GM18519 (cell line): ENCODE measurements around the gene ZNF530.
A peak's percentile ranks its signal among the peaks of the same experiment; 100 is the strongest.

Source experiments
- ATAC-seq: cut with Tn5 transposase; IDR thresholded peaks from one replicate; pipeline ENCODE4 v1.9.1; 2021; ENCODE audit warnings: mild to moderate bottlenecking, moderate library complexity; ENCODE audit not compliant: unreplicated experiment, low FRiP score

The ZNF530 gene

DNA sequence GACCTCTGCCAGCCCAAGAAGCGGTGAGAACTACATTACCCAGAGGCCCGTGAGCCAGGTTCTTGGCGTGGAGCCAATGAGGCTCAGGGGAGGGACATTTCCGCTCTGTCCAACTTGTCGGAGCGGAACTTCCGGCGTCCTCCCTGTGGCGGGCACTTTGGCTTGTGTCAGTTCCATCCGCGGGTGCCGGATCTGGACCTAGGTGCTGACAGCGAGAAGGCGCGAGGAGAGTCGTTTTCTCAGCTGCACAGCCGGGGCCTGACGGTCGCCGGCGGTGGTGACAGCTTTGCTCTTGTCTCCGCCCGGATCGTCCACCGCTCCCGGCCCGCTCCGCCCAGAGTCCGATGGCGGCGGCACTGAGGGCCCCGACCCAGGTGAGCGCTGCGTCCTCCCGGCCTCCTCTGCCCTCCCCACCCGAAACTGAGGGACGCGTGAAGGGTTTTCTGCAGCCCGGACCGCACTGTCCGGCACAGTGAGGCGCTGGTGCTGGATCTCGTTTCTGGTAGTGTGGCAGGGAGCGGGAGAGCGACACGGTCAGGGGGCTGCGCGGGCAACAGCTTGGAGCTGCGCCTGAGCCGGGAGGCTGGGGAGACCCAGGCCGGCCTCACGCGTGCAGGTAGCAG is at the start of gene ZNF530:
Gene ZNF530, plus strand, starts transcription at position 125 of the 623 bp plus-strand sequence. CDS start 4,461 bp downstream, outside the sequence.
- peak; percentile 63 for ATAC-seq

- no peak for ATAC-seq
Measured at GRCh38 chr19:57552432-57552831, 47.3 kb upstream of the ZNF530 start.

GRCh38 chr19:57557659-57558058 is 42.0 kb upstream of the ZNF530 start:
- ATAC-seq = no peak

DNA sequence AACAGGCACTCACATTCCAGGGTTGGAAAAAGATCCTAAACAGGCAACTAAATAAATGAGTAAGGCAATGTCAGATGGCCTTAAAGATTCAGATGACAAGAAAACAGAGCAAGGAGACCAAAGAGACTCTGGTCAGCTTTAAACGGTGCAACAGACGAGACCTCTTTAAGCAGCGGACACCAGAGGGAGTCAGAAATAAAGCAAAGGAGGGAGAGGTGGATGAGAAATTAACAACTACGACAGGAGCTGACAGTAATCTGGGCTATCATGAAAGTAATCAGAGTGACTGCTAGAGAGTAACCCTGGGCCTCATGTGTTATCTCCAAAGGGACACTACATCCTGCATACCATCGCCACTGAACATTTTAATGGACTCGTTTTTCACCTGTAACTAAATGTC is 41.2 kb upstream of the ZNF530 start:
- no peak for ATAC-seq

DNA sequence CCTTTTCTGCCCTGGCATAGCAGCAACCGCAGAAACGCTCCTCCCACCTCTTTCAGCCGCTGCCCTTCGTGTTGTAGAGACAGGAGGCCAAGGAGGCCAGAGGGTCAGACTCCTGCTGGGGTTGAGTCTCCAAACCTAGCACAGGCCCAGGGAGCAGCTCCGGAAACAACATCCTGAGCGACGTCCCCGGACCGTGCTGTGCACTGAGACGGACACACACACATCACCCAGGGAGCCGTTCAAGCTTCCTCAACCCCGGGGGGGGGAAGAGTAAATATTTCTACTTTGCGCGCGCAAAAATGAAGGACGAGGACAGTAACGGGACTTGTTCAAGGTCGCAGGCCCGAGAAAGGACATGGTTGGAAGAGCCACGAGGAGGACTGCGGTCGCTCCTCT is 40.7 kb upstream of the ZNF530 start:
- ATAC-seq = peak; percentile 18

- ATAC-seq = peak; percentile 74
Measured at GRCh38 chr19:57559404-57560025, 40.2 kb upstream of the ZNF530 start, which contains the start of gene ZNF550. Gene ZNF550, minus strand, starts transcription at chr19:57559863. Its CDS starts 181 bp downstream, at chr19:57559682.

GRCh38 chr19:57560049-57560491 is 39.6 kb upstream of the ZNF530 start:
- peak; percentile 15 for ATAC-seq

GRCh38 chr19:57563547-57563946 is 36.1 kb upstream of the ZNF530 start:
- ATAC-seq = no peak

- no peak for ATAC-seq
Measured at GRCh38 chr19:57566396-57567265, 33.1 kb upstream of the ZNF530 start.

GRCh38 chr19:57570707-57571106 is 29.0 kb upstream of the ZNF530 start:
- no peak for ATAC-seq

DNA sequence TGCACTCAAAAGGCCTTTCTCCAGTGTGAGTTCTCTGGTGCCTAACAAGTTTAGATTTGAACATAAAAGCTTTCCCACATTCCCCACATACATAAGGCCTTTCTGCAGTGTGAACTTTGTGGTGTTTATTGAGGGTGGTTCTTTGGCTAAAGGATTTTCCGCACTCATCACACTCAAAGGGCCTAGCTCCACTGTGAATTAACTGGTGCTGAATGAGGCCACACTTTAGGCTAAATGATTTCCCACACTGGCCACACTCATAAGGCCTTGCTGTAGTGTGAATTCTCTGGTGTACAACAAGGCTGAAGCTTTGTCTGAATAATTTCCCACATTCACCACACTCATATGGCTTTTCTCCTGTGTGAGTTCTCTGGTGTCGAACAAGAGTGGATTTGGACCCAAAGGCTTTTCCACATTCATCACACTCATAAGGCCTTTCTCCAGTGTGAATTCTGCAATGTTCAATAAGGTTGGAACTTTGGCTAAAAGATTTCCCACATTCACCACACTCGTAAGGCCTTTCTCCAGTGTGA is 27.2 kb upstream of the ZNF530 start:
- ATAC-seq = no peak

DNA sequence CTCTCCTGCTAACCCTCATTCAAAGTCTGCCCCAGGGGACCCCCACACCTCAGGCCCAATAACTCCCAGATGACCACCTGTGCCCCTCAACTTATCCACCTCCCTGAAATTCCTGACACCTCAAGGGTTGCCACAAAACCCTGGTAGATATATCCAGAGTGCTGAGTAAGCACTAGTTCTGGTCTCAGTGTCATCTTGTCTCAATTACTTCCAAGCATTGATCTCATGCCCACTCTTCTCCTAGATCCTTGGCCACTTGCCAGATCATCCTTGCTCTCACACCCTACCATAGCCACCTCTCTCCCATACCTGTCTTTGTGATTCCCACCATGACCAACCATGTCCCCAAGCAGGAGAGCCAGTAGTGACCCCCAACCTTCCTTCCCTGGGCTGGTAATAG is 23.0 kb upstream of the ZNF530 start:
- no peak for ATAC-seq

DNA sequence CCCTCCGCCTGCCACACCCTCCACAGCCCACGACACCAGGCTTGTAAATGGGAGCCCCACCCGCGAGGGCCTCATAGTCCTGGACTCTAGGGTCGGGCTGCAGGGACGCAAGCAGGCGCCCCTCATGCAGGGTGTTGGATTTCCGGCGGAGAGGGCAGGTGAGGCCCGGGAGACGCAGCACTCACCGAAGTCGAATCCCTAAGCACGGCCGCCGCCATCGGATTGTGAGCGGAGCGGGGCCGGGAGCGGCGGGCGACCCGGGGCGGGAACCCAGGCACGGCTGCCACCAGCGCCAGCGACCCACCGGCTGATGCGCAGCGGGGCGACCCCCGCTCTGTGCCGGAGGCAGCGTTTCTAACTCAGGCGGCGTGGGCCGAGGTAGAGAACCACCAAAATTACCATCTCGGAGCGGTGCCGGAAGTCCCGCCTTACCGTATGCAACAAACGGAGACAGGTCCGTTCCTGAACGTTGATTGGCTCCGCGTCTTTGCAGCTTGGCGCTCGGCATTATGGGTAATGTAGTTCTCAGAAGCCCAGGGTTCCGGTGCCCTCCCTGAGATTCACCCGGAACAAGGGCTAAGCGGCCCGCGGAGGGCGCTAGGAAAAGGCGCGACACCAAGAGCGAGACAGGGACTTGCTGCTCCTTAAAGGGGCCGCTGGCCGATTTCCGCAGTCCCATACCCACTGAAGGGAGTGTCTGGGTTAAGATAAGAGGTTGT is 21.0 kb upstream of the ZNF530 start, which contains the start of gene ZNF416:
Gene ZNF416, minus strand, starts transcription at position 425 of the 719 bp plus-strand sequence. Its CDS starts 207 bp downstream, at position 218.
- peak; percentile 93 for ATAC-seq

- ATAC-seq = no peak
Measured at GRCh38 chr19:57583104-57583520, 16.6 kb upstream of the ZNF530 start.

DNA sequence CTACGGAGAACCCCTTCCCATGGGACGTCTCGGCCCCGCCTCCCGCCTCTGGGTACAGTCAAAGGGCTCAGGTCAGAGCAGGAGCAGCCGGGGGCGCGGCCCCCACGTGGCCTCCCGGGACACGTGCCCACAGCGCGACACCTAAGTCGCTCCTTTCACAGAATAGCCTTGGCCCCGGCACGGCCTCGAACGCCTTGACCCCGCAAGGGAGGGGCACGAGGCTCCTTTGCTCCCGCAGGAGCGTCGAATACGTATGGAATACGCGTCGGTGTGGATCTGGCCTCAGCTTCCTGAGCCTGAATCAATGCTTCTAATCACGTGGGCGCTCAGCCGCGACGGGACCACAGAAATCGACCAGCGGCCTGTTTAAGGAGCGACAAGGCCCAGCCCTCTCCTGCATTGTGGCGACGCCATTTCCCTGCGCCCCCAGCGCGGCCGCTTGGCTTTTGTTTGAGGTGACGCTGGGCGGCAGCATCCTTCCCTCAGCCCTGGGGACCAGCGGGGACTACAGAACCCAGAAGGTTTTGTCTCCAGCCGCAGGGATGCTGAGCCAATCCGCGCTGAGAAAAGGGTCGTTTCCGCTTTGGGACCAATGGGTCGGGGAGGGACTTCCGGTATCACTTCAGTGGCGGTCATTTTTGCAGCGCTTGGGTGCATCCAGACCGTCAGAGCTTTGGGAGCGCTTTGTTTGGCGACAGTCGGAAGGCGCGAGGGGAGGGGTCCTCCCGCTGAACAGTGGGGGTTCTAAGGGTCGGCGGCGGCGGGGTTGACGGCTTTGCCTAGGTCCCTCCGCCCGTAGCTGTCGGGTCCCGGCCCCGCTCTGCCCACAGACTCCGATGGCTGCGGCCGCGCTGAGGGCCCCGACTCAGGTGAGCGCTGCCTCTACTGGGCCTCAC is 15.9 kb upstream of the ZNF530 start, which contains the start of gene ZIK1:
Gene ZIK1, plus strand, starts transcription at position 625 of the 896 bp plus-strand sequence. Its CDS starts 212 bp downstream, at position 837.
- ATAC-seq = no peak

DNA sequence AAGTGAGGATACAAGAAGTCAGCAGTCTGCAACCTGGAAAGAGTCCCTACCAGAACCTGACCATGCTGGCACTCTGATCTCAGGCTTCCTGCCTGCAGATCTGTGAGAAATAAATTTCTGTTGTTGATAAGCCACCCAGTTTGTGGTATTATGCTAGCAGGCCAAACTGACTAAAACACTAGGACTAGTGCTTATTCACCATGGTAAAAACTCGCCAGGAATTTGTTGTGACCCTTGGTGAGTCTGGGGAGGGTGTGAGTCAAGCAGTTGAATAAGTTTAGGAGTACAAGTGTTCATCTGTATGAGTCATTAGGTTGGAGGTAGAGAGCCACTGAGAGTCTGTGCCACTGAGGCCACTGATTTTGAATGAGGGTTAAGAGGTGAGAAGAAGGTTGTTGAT is 12.2 kb upstream of the ZNF530 start:
- no peak for ATAC-seq

GRCh38 chr19:57599377-57599760 is 316 bp upstream of the ZNF530 start:
- ATAC-seq = no peak

DNA sequence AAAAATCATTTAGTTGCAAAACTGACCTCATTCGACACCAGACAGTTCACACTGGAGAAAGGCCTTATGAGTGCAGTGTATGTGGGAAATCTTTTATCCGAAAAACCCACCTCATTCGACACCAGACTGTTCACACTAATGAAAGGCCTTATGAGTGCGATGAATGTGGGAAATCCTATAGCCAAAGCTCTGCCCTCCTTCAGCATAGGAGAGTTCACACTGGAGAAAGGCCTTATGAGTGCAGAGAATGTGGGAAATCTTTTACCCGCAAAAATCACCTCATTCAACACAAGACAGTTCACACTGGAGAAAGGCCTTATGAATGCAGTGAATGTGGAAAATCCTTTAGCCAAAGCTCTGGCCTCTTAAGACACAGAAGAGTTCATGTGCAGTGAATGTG is 7.2 kb downstream of the ZNF530 start:
- ATAC-seq = no peak

GRCh38 chr19:57611113-57611512 is 11.4 kb downstream of the ZNF530 start:
- no peak for ATAC-seq
